ENCODE data around the gene SHLD1. TPM values are rescaled to one million over a fixed set of nuclear protein-coding genes. Genes with fewer than 3 reads are reported as not detected.

Gene SHLD1
- polyA plus RNA-seq, 1 donor (not counting 4 experiments of a cell fraction or from before 2014, with no cell fraction given), result 3.2 TPM

GRCh38 chr20:5884465-5885335 lies 134.5 kb downstream of the SHLD1 start:
- no peaks in the 10 kb centered on the region for H3K9me1 ChIP-seq (ENCODE audit: control insufficient read depth, extremely low read depth, insufficient read depth, low read length)
- no peak overlapping the region for H3K9ac ChIP-seq (ENCODE audit: control insufficient read depth, extremely low read depth, insufficient read depth, low read length)
- no peaks in the 10 kb centered on the region for H3K4me1 ChIP-seq (ENCODE audit: control insufficient read depth, extremely low read depth, insufficient read depth, low read length)
- no peaks in the 10 kb centered on the region for H3K79me2 ChIP-seq (ENCODE audit: control insufficient read depth, insufficient read depth, low read length)
- FAIRE-seq (no peak), DNase-seq (ENCODE audit: low read depth, low spot score) (no peak)
- no peak overlapping the region for H3K4me3 ChIP-seq (ENCODE audit: control insufficient read depth in 2 of 3, extremely low read depth in 1 of 3, insufficient read depth in 2 of 3, low read depth in 1 of 3, low read length in 3 of 3)
- H3K27ac ChIP-seq (ENCODE audit: control insufficient read depth, insufficient read depth, low read length), result no peak overlapping the region
- H4K20me1 ChIP-seq (ENCODE audit: control insufficient read depth, extremely low read depth, insufficient read depth, low read length), result no peaks in the 10 kb centered on the region
- H3K9me3 ChIP-seq (ENCODE audit: control insufficient read depth, low read depth, low read length), result no peaks in the 10 kb centered on the region
- no peaks in the 10 kb centered on the region for H3K36me3 ChIP-seq (ENCODE audit: control insufficient read depth in 2 of 2, extremely low read depth in 1 of 2, insufficient read depth in 2 of 2, low read length in 2 of 2)
- no peak overlapping the region for H3K4me2 ChIP-seq (ENCODE audit: control insufficient read depth, extremely low read depth, insufficient read depth, low read depth, low read length)
- TF ChIP-seq, protein P1, sequence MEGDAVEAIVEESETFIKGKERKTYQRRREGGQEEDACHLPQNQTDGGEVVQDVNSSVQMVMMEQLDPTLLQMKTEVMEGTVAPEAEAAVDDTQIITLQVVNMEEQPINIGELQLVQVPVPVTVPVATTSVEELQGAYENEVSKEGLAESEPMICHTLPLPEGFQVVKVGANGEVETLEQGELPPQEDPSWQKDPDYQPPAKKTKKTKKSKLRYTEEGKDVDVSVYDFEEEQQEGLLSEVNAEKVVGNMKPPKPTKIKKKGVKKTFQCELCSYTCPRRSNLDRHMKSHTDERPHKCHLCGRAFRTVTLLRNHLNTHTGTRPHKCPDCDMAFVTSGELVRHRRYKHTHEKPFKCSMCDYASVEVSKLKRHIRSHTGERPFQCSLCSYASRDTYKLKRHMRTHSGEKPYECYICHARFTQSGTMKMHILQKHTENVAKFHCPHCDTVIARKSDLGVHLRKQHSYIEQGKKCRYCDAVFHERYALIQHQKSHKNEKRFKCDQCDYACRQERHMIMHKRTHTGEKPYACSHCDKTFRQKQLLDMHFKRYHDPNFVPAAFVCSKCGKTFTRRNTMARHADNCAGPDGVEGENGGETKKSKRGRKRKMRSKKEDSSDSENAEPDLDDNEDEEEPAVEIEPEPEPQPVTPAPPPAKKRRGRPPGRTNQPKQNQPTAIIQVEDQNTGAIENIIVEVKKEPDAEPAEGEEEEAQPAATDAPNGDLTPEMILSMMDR (optimal IDR thresholded peaks at IDR 0.05 in 1 of 3, IDR thresholded peaks at IDR 0.05 in 1 of 3, conservative IDR thresholded peaks at IDR 0.05 in 1 of 3; ENCODE audit: extremely low read depth in 1 of 3, insufficient read depth in 2 of 3, low read length in 3 of 3), result no peak
- TF ChIP-seq EZH2 (IDR thresholded peaks at IDR 0.05; ENCODE audit: low read length), result no peak
- H3K27me3 ChIP-seq (ENCODE audit: control insufficient read depth, extremely low read depth, insufficient read depth, low read length), result no peaks in the 10 kb centered on the region
- dilution Hi-C loops (cut with MboI; ENCODE audit: extremely low pct_ligation_motif_present, low sequenced_read_pairs), result no loop called here
- no peak overlapping the region for H2AFZ ChIP-seq (ENCODE audit: control insufficient read depth, low read length)

DNA sequence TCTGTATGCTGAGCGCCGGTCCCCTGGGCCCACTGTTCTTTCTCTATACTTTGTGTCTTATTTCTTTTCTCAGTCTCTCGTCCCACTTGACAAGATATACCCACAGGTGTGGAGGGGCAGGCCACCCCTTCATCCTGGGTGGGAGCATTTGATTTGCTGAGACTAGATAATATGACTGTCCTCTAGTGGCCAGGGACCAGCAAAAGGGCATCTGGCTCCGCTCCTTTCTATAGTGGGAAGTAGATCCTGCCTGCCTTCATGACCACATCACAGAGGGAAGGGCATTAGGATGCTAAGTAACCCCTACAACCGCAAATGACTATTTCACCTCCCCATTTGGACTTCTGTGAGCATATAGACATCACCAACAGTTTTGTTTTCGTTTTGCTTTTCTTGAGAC lies 135.7 kb downstream of the SHLD1 start:
- FAIRE-seq, result no peak
- H3K79me2 ChIP-seq (ENCODE audit: control insufficient read depth, insufficient read depth, low read length), result no peaks in the 10 kb centered on the region
- no peak for DNase-seq (ENCODE audit: low read depth, low spot score)
- H3K4me2 ChIP-seq (ENCODE audit: control insufficient read depth, extremely low read depth, insufficient read depth, low read depth, low read length), result no peak overlapping the region
- H3K27ac ChIP-seq (ENCODE audit: control insufficient read depth, insufficient read depth, low read length), result no peak overlapping the region
- H4K20me1 ChIP-seq (ENCODE audit: control insufficient read depth, extremely low read depth, insufficient read depth, low read length), result no peaks in the 10 kb centered on the region
- no peak overlapping the region for H3K4me3 ChIP-seq (ENCODE audit: control insufficient read depth in 2 of 3, extremely low read depth in 1 of 3, insufficient read depth in 2 of 3, low read depth in 1 of 3, low read length in 3 of 3)
- H3K9me1 ChIP-seq (ENCODE audit: control insufficient read depth, extremely low read depth, insufficient read depth, low read length), result no peaks in the 10 kb centered on the region
- H3K4me1 ChIP-seq (ENCODE audit: control insufficient read depth, extremely low read depth, insufficient read depth, low read length), result no peaks in the 10 kb centered on the region
- no peaks in the 10 kb centered on the region for H3K27me3 ChIP-seq (ENCODE audit: control insufficient read depth, extremely low read depth, insufficient read depth, low read length)
- no peak overlapping the region for H3K9ac ChIP-seq (ENCODE audit: control insufficient read depth, extremely low read depth, insufficient read depth, low read length)
- H3K36me3 ChIP-seq (ENCODE audit: control insufficient read depth in 2 of 2, extremely low read depth in 1 of 2, insufficient read depth in 2 of 2, low read length in 2 of 2), result no peaks in the 10 kb centered on the region
- H2AFZ ChIP-seq (ENCODE audit: control insufficient read depth, low read length), result no peak overlapping the region
- TF ChIP-seq EZH2 (IDR thresholded peaks at IDR 0.05; ENCODE audit: low read length), result no peak
- TF ChIP-seq, protein P1 (optimal IDR thresholded peaks at IDR 0.05 in 1 of 3, IDR thresholded peaks at IDR 0.05 in 1 of 3, conservative IDR thresholded peaks at IDR 0.05 in 1 of 3; ENCODE audit: extremely low read depth in 1 of 3, insufficient read depth in 2 of 3, low read length in 3 of 3), result no peak
- dilution Hi-C loops (cut with MboI; ENCODE audit: extremely low pct_ligation_motif_present, low sequenced_read_pairs), result no loop called here
- H3K9me3 ChIP-seq (ENCODE audit: control insufficient read depth, low read depth, low read length), result no peaks in the 10 kb centered on the region

Data from keratinocyte (primary cell).